HG02588 (cell line): ENCODE results near the gene H1-8.

Experiments used
- ATAC-seq: cut with Tn5 transposase; IDR thresholded peaks from one replicate; pipeline ENCODE4 v1.9.1; 2021; ENCODE audit warnings: mild to moderate bottlenecking, moderate library complexity; ENCODE audit not compliant: unreplicated experiment

H1-8 gene

DNA sequence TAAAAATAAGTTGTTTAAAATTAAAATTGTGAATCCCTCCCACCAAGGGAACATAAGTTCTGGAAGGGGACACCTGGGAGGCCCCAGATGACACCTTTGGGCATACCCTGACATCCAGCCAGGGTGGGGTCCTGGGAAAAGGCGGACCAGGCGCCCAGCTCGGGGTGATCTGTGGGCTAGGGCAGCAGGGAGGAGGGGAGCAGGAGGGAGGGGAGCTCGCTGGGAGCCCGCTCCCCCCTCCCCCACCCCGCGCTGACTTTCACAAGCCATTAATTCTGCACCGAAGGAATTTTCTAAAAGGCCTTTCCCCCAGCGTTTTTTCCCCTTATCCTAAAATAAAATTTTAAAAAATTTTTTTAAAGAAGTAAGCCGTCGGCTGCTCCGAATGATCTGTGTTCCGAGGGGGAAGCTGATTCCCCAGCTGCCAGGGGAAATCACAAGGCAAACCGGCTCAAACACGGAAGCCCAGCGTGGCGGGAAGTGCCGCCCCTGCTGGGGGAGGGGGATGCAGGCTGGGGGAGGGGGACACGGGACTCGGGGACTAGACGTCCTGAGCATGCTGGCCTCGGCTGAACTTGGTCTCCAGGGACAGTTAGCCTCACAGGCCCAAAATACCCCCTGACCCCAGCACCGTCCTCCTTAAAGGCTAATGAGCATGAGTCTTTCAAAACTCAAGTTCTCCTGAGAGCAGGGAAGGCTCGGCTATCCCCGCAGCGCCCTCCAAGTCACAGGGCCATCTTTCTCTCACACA is 49.6 kb downstream of the H1-8 start:
- no peak for ATAC-seq

DNA sequence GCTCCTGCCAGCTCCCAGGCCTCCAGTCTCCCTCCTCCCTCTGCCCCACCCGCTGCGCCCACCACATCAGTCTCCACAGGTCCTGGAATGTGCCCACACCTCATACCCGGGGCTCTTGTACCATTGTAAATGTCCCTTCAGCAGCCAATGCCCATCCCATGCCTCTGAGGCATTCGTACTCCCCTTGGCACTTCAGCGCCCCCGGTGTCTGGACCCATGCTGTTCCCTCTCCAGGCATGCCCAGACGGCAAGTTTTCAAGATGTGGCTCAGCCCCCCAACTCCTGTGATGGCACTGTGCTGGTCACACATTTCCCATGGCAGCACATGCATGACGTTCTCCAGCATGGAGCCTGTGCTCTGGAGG is 50.2 kb downstream of the H1-8 start:
- no peak for ATAC-seq

DNA sequence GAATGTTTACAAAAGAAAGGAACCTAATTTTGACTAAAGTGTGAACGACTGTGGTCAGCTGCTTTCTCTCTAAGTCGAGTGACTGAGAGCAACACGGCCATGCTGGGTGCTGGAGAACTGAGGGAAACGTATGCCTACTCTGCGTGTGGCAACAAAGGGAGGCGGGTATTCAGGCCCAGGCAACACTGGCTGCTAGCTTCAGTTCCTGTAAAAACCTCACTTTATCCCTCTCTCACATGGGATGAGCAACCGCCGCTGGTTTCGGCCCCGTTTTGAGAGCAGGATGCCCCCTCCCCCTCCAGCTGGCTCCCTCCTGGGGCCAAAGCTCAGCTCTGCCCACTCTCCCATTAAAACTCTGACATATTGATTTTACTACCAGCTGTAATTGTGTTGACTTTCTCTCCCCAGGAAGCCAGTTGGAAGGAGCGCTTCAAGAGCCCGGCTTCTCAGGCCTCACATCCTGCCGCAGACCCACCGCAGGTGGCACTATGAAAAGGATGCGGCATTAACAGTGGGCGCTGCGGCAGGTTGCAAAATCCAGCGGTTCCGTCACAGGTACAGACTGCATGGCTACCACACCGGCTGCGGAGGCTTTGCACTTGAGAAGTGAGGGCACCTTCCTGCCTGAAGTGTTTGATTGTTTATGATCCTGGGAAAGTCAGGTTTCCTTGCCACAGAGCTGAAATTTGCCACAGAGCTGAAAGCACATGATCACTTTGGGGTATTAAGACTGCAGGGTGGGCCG is 50.8 kb downstream of the H1-8 start:
- ATAC-seq: no peak

DNA sequence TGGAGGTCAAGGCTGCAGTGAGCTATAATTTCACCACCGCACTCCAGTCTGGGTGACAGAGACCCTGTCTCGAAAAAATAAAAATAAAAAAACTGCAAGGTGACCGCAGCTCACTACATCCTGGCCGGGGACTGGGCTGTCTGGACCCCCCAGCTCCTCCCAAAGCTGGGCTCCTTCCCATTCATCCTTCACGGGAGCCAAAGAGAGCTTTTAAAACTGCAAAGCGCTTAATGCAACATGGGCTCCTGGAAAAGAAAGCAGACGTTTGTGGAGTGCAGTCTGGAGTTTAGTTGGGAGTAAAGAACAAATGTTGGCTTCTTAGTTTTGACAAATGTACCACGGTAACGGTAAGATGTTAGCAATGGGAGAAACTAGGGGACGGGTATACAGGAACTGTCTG is 51.4 kb downstream of the H1-8 start:
- ATAC-seq: no peak

DNA sequence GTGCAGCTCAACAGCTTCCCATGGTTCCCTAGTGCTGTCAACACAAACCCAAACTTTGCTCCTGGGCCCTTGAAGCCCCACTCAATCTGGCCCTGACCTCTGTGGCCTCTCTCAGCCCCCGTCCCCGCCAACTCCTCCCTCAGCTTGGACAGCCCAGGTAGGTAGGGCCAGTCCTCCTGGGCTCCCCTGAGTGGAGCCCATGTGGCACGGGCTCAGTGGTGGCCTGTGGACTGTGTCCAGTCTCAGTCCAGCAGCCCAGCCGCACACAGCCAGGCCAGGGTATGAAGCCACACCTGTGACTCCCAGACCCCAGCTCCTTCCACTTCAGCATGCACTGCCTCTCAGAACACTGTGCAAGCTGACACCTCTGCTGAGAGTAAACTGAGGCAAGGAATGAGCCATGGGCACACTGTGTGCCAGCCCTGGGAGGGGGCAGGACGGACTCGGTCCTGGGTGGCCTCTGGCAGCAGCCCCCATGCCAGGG is 52.0 kb downstream of the H1-8 start:
- no peak for ATAC-seq

DNA sequence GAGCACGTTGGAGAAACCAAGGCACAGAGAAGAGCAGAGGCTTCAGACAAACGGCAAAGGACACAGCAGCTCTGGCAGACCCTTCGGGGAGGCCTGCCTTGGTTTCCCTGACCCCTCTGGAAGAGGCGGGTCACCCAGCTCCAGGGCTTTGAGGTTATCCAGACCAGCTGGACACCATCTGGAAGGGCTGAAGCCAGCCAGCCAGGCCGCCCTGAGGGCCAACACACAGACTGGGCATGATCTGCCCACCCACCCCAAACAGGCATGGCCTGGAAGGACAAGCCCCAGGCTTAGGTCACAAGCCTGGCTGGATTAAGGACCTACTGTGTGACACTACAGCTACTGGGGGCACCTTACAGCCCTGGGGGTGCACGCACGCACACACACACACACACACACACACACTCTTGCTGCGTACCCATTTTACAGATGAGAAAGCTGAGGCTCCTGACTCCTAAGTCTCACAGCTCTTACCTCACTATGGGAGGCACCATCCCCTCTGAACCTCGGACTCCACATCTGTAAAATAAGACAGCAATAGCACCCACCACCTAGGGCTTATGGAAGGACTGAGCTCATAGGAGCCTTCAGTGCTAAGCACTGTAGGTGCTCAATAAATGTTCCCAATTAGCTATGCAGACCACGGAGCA is 52.7 kb downstream of the H1-8 start:
- ATAC-seq: no peak

DNA sequence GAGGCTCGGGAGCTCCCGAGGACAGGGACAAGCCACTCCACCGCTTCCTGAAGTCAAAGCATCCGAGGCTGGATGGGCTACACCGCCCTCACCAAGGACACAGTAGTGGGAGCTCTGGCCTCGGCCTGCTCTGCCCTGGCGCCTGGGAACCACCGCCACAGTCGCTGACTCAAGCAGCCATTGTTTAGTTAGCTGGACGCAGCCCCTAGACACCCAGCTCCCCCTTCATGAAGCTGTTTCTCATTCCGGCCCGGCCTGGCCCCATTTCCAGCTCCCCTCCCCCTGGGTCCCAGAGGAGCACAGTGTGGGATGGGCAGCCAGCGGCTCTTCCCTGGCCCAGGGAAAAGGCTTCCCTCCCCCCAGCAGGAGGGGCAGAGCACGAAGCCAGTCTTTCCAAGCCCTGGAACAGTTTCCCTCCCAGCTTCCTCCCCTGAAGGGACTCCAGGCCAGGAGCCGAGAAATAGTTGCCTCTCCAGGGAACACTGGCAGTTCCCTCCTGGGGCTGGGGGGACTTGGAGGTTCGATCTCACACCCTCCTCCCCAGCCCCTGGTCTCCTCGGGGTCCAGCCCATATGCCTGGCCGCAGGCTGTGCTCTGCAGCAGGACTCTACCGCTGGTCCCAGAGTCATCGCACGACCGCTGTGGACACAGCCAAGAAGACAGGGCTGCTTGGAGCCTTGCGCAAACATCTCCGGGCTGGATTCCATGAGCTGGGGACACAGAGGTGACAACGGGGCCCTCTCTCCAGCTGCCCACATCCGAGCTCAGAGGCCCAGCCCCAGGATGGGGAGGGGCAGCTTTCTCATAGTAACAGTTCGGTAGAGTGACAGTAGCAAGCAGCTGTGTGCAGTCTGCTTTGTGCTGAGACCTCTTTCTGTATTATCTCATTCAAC is 53.5 kb downstream of the H1-8 start:
- ATAC-seq: no peak

DNA sequence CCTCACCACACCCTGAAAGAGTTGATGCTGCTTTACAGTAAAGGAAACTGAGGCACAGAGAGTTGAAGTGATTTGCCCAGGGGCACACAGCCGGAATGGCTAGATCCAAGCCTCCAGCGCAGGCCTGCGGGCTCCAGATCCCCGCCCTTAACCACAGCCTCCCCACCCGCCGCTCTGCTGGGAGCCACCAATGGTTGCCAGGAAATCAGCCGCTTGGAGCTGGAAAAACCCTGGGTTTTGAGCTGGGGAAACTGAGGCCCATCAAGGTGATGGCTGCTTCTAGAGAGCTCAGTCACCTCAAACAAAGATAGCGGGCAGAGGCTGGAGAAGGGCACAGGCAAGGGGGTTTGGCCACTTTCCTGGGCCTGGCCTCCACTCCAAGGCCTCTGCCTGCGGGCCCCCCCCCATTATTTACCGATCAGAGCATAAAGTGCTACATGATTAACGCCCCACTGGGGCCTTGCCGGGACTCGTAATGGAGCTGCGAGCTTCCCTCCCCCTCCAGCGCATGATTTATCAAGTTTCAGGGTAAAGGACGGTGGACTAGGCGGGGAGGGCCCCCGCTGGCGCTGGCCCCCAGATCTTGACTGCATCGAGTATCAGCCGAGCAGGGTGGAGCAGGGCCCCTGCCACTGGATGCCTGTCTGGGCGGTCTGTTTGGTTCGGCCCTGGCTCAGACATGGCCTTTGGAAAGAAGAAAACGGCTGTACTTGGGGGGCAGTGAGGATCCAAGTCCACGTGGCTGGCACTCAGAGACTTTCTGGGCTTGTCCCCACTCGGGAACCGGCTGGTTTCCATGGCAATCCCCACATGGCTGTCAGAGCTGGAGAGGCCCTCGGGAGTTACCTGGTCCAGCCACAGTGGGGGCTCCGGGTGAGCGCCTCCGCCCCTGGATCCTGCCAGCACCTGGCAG is 54.4 kb downstream of the H1-8 start:
- ATAC-seq: no peak

DNA sequence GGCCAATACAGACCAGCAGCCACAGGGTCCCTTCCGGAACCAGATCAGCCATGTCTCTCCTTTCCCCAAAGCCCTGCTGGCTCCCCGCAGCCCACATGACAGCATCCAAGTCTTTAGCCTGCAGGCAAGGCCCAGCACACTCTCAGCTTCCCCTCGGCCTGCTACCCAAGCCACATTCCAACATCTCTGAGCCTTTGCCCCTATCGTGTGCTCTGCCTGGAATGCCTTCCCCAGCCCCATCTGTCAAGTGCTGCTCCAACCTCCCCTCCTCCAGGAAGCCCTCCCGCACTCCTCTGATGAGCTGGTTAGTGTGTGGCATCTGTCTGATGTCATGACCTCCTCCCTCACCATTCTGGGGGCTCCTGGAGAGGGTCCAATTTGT is 55.0 kb downstream of the H1-8 start:
- no peak for ATAC-seq

DNA sequence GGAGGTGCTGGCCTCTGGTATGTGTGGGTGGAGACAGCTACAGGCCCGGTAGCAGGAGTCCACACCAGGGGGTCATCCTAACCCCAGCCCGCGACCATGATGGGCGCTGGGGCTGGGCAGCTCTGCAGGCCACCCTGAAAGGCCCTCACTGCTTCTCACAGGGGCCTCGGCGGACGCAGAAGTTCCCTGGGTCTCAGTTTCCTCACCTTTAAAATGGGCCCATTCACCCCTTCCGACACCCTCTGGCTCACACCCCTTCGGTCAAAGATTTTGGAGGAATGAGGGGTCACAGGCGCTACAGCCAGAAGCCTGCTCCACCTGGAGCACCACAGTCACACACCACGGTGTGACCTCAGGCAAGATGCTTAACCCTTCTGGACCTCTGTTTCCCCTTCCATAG is 55.5 kb downstream of the H1-8 start:
- ATAC-seq: no peak

DNA sequence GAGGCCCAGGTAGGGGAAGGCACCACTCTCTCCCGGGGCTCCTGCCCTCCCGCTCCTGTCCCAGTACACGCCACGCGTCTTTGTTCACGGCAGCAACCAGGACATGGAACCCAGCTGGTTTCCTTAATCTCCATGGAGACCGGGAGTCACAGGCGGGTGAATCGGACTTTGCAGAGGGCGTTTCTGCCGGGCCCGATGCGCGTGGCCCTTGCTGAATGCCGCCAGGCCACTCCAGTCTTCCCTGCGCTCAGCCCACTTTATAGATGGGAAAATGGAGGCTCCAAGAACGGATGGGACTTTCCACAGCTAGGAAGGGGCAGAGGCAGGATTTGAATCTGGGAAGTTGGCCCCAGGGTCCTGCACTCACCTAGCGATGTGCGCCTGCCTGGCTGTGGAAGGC is 56.1 kb downstream of the H1-8 start:
- no peak for ATAC-seq

DNA sequence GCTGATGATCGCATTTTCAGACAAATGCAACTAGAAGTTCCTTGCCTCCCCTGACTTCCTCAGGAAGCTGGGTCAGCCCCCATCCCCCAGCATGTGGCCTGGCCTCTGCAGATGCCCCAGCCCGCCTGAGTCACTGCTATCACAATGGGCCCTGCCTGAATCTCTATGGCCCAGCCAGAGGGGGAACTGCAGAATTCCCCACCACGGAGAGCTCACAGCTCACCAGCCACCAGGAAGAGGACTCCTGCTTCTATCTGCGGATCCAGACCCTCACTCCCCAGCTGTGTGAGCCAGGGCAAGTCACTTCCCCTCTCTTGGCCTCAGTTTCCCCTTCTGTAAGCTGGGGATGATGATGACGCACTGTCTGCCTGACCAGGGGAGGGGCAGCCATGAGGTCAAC is 56.6 kb downstream of the H1-8 start:
- no peak for ATAC-seq

DNA sequence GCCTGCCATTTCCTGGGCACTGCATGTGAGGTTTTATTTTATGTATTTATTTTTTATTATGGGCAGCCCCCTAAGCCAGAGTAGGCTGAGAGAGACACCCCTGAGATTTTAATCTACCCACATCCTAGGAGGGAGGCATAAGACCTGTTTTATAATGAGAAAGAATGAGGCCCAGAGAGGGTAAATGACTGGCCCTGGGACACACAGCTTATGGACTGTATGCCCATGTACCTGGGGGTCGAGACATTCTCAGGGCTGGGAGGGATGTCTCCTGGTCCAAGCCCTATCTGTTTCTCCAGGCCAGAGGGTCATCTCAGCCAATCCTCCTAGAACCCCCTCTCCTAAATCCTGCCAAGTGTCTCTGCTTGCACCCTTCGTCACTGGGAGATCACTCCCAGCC is 57.4 kb downstream of the H1-8 start:
- ATAC-seq: no peak
